GM18507 (cell line): ENCODE data around the gene CTBP2.

ENCODE experiments used
- DNase-seq: peaks from one replicate; pipeline ENCODE4 v3.0.0; 2011; ENCODE audit warnings: low read depth; ENCODE audit not compliant: insufficient read length; ENCODE audit errors: extremely low spot score
- FAIRE-seq: peaks from 2 replicates; lab custom pipeline; 2011; peaks lifted over from hg19 to GRCh38; lab: Jason Lieb, UNC

The CTBP2 gene

DNA sequence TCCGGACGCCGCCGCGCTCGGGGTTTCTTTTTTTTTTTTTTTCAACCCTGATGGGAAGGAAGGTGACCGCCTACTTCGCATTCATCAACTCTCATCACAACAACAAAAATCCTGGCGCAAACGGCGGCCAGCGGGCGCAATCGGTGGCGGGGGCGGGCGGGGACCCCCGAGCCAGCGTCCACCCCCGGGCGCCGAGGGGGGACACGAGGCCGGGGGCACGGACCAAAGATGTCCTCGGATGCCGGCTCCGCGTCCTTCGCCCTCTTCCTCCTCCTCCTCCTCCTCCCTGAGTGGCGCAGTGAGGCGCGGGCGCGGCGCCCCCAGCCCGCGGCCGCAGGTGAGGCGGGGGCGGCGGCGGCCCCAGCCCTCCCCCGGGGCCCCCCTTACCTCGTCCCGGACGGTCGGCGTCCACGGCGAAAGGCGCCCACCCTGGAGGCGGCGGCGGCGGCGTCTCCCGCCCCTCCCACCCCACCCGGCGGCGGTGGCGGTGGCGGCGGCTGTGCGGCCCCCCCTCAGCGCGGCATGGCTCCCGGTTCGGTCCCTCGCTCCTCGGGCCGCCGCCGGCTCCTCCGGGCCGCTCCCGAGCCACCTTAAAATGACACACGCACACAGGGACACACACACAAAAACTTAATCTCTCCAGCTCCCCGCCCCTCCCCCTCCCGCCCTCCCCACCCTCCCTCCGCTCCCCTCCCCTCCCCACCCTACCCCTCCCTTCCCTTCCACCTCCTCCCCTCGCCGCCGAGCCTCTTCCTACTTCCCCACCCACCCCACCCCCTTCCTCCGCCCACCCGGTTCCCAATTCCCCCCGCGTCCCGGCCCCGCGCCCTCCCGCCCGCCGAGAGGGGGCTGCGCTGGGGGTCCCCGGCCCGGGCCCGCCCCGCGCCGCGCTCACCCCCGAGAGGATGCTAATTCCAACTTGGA, at the start of gene CTBP2:
TSS of gene CTBP2 (minus strand) at position 632 of the 924 bp plus-strand sequence.
- no peak for DNase-seq
- FAIRE-seq = no peak

DNA sequence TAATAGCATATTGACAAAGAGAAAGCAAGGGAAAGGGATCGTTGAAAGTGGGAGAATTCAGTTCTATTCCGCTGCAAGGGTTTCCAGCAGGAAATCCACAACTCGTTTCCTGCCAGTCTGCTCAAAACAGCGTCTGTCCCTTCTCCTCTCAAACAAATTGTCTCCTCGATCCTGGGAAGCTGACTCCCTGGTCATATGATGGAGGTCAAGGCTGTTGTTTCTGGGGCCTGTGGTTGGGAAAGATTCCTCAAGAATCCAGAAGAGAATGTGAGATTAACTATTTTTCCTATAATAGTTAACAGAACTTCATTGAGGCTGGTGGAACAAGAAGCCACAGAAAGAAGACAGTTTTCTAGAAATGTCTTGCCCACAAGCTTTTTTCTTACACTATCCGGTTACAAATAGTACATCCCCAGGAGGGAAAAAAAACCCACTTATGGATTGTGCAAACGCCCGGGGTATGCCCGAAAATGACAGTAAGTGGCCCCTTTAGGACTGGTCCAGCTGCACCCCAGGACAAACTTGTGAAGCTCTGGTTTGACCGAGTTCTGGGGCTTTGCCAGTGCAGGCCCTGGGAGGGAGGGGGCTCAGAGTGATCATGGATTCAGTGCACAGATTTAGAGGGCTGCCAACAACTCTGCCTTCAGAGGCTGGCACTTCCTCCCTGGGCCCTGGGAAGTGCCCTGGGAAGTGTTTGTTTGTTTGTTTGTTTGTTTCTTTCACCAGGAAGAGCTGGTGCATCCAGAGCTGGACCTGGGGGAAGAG, 49.4 kb upstream of the CTBP2 start:
- DNase-seq = no peak
- no peak for FAIRE-seq

DNA sequence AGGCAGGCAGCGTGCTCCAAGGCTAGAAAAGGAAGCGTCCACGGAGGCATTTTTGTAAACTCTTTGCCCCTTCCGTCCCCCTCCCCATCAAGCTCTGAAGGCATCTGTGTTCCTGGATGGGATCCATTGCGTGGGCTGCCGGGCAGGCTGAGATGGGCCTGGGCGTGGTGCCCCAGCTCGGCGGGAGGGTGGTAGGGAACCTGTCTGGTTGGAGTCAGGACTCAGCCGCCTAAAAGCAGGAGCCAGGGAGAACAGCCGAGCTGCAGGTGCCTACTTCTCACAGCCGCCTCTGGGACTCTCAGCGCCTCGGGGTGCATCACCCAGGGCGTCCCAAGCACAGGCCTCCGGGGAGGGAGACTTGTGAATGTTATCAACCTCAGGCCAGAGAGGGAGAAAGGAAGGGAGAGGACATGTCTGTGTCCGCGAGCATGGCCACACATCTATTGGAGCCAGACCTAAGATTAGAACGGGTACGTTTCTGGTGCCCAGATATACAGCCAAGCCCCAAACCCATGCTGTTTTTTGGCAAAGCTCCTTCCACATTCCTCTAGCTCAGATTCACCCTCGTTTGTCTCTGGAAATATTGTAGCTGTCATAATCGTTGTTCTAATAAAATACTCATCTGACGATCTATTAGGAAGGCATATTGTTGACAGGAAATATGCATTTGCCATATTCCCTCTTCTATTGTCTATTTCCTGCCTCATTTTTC, 48.6 kb upstream of the CTBP2 start:
- DNase-seq (no peak), FAIRE-seq (no peak)

DNA sequence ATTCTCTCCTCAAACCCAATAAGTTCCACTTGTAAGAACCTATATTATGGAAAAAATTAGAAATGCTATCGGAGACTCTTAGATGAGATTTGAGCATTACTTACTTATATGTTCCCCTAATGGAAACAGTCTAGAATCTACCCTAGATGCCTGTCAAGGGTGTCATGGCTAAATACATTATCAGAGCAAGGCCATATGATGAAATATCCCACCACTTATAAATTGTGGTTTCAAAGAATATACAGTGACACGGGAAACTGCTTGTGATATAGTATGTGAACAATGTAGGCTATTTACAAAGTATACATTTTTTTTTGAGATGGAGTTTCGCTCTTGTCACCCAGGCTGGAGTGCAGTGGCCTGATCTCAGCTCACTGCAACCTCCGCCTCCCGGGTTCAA, 46.3 kb upstream of the CTBP2 start:
- FAIRE-seq = no peak
- DNase-seq = no peak

DNA sequence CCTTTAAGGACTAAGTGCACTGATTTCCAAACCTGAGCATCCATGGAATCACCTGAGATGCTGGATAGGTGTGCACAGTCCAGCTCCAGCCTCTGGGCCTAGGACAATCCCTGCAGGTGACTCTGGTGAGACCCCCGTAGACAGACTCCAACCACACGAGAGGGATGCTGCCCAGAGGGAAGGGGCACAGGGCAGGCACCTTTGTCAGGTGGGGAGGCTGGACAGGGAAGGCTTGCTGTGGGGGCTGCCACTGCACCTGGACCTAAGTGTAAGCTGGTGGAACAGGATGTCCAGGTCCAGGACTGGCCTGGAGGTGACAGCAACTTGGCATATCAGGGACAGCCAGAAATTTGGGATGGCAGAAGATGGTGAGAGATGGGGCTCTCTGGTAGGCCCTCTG, 45.1 kb upstream of the CTBP2 start:
- FAIRE-seq = no peak
- DNase-seq = no peak

DNA sequence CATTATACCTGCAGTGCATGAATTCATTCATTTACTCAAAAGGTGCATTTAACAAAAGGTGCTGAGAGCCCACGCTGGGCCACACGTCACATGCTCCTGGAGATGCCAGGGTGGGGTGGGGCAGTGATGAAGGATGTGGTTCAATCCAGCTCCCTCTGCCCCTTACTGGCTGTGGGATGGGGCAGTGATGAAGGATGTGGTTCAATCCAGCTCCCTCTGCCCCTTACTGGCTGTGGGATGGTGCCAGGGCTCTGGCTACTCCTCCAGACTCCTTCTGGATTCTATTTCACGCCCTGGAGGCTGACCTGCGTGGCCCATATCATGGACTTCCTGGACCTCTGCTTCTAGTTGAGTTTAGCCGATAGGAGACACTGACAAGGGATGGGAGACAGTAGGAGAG, 44.0 kb upstream of the CTBP2 start:
- FAIRE-seq (no peak), DNase-seq (no peak)

DNA sequence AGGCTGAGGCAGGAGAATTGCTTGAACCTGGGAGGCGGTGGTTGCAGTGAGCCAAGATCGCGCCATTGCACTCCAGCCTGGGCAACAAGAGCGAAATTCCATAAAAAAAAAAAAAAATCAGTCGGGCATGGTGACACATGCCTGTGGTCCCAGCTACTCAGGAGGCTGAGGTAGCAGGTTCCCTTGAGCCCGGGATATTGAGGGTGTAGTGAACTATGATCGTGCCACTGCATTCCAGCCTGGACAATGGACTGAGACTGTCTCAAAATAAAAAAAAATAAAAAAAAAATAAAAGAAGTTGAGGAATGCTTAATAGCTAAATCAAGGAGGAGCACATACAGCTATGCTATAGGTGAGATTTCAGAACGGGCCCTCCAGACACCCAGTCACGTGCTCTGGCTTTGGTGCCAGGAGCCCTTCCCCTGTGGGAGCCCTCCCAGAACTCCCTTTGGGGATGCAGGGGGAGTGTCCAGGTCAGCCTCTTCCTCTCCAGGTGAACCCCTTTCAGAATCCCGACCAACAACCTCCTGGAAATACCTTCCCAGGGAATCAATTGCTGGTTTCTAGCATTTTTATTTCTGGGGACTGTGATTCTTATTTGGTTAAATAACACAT, 42.9 kb upstream of the CTBP2 start:
- no peak for DNase-seq
- FAIRE-seq = no peak

DNA sequence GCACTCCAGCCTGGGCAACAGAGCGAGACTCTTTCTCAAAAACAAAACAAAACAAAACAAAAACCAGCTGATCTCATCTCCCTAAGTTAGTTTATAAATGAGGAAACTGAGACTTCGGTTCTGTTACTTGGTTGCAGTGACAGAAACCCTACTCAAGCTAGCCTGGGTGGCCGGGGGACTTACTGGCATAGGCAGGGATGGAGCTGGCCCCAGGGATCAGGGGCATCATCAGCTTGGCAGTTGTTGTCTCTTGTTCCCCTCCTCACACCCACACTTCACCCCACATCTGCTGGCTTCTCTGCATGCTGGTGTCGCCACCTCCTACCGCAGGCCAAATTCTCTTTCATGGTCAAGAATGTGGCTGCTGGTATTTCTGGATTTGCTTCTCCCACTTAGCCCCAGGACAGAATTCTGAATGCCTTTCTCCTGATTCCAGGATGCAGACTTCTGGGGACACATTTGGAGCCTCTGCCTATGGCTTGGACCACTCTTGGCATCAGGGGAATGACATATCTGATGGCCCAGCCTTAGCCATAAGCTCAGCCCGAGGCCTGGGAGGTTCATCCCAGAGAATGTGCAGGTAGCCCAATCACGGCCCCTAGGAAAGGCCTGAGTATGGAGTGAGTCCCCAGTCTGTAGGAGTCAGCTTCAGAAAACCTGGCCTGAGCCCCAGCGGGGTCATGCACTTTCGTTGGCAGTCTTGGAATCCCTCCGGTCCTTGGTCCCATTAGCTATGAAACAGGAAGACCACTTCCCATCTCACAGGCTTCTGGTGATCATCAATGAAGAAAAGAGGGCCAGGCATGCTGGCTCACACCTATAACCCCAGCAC, 41.6 kb upstream of the CTBP2 start:
- no peak for FAIRE-seq
- no peak for DNase-seq

DNA sequence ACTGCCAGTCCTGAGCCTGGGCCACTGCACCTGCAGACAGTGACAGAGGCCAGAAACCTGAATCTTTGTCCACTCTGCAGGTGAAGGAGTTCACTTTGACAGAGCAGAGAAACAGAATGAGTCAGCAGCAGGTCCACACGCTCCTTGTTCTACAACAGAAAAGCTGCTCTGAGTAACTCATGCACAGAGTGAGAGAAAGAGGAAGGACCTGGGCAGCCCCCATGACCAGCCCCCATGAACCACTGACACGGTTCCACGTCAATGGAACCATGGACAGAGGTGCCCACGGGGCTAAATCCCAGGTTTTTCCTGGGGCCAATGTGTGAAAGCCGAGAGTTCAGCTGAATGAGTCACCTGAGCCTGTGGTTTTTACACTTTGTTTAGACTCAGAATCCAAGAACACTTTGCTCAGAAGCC, 40.8 kb upstream of the CTBP2 start:
- no peak for DNase-seq

DNA sequence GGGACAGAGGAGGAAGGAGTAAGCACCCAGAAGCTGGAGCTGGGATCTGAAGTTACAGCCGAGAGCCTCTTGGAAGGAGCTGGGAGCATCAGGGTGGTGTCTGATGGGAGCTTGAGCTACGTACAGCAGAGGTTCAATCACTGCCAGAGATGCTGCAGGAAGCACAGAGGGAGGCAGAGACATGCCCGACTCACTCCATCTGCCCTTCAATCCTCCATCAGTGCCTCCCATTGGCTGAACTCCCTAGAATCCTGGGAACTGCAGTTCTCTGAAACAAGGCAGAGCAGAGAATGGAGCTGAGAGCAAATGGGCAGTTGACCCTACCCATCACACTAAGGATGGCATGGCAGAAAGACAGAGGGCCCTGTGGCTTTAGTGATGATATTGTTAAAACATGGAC, 40.0 kb upstream of the CTBP2 start:
- FAIRE-seq (no peak), DNase-seq (no peak)

More for the DNA sequence above, 40.8 kb upstream of the CTBP2 start:
- FAIRE-seq = peak; percentile 36

DNA sequence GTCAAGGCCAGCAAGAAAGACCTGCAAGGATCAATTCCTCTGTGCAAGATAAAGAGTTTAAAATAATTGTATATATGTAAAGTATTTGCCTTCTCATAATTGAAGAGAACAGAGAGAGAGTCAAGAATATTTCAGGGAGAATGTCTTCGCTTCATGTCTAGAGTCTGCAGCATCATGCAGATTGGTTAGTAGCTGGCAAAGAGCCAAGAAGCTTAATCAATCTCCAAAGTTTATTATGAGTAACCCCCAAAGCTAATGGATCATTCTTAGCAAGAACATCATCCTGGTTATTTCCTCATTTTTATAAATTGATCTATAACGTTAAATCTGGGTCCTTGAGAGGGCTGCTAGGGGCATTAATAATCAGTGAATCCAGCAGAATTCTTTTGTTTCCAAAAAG, 38.9 kb upstream of the CTBP2 start:
- no peak for FAIRE-seq

DNA sequence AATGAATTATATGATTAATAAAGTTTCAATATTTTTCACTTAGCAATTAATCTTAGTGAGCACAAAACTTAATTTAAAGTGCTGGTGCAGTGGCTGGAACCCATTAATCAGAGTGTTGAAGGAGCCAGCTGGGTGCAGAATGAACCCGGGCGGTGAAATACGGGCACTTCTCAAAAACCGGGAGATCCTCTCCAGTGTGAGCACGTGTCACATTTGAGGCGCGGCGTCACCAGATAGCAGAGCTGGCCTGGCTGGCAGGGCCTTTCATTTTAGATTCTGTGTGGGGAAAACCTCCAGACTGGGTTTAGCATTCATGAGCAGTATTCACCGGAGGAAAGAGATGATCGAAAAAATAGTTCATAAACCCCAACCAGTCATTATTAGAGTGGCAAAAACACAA, 34.5 kb upstream of the CTBP2 start:
- DNase-seq (no peak), FAIRE-seq (no peak)

More for the DNA sequence above, 38.9 kb upstream of the CTBP2 start:
- no peak for DNase-seq

DNA sequence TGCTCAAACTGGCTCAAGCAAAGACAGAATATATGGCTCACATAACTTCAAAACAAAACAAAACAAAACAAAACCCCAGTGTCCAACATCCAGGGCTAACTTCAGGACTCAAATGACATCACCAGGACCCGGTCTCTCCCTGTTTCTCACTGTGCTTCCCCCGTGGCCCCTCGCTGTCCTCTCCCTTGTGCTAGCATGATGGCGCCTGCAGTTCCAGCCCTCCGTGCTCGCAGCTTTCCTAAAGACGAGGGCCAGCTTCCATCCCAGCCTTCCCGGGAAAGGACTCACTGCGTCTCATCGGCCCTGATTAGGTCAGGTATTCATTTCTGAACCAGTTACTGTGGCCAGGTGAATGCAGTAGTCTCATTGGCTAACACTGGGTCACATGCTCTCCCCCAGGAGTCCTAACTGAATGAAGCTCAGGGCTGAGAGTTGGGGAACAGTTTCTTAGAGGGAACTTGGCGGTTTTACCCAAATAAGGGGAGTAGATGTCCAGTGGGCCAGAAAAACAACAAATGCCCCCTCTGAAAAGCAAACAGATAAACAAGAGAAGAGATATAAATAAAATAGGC, 33.0 kb upstream of the CTBP2 start:
- no peak for FAIRE-seq
- no peak for DNase-seq

DNA sequence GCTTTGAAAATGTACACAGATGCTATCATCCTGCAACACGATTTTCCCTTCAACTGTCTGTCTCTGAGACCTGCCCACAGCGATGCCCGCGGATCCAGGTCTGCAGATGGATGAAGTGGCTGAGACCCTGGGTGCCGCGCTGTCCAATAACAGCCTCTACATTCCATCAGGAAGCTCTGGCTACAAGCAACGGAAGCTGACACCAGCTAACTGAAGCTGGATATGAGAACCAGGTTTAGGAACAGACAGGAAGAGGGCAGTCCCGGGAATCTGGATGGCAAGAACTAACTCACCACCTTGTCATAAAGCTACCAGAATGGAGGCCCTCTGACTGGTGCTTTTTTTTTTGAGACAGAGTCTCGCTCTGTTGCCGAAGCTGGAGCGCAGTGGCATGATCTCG, 32.3 kb upstream of the CTBP2 start:
- DNase-seq (no peak), FAIRE-seq (no peak)

DNA sequence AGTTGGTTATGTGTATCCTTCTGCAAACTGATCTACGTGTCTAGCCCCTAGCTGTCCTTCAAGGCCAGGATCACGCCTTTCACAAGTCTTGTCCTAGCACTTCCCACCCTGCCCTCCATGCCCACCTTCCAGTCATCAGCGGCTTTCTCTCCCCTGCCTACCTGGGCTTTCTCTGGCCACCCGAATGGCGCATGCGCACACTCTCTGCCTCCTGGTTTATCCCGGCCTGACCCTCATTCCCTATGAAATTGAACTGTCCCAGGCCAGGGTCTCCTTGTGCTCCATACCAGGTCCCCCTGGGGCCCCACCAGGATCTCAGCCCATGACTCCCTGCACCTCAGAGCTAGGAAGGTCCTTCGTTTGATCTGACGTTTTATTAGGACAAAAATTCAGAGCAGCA, 31.6 kb upstream of the CTBP2 start:
- no peak for FAIRE-seq
- no peak for DNase-seq

DNA sequence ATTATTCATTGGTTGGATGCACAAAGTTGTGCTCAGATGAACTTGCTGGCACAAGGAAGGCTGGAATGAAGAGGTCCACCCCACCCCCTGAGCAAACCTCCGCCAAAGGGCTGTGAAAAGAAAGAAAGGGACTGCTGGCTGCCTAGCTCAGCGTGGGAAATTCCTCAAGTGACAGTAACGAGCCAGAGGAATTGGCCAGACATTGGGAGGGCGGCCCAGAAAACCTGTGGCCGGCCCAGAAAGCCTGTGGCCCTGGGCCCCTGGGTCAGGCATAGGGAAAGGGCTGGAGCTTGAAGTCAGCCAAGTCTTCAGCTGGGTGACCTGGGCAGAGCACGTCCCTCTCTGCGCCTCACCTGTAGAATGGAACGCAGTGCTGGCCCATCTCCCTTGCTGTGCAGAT, 30.6 kb upstream of the CTBP2 start:
- FAIRE-seq (no peak), DNase-seq (no peak)

DNA sequence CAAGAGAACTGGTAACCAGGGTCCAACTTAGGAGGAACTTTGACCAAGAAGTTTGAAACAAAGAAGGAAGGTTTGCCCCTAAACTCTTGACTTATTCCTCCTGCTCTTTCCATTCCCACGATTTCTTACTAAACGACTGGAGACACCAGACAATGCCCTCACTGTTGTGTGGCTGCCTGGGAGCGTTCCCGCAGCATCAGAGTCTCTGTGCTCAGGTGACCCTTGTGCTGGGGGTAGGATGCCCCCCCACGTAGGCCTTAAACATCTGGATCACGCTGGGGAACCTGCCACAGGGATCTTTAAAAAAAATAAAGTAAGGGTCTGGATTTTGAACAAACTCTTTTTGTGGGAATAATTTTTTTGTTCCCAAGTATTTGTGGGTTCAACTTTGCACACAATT, 30.1 kb upstream of the CTBP2 start:
- DNase-seq (no peak), FAIRE-seq (no peak)

DNA sequence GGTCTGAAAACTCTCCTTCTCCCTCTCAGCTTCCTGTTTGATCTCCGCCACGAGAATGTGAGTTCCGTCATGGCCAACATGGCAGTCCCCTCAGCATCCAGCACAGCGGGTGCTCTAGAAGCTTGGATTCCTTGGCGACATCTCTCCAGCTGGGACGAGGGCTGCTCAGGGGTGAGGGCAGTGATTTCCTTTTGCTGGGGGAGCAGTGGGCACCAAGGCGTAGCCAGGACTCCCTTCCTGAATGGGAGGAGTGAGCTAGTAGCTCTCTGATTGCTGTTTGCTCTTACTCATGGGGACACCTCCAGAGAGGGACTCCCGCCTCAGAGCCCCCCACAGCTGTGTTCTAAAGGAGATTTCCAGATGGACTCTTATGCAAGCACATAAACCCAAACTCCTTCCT, 28.8 kb upstream of the CTBP2 start:
- no peak for FAIRE-seq
- no peak for DNase-seq
